ENCODE data around the gene ASRGL1.
A peak's percentile ranks its signal among the peaks of the same experiment; 100 is the strongest.

DNA sequence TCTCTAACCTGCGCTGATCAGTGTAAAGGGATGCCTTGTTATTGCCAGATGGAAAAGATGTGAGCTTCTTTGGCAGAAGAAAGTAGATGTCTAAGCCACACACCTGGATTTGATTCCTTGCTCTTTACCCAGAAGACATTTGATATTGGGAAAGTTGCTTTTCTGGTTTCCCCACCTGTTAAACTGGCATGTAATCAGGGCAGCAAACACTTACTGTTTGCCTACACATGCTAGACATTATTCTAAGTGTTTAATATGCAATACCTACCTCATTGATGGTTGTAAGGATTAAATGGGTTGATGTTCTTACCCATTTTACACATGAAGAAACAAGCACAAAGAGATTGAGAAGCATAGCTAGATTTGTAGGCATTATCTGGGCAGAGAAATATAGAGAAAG is 16.6 kb downstream of the ASRGL1 start:
- TF ChIP-seq CTCF (IDR thresholded peaks at IDR 0.05) = no peak
- no peak for TF ChIP-seq POLR2A (IDR thresholded peaks at IDR 0.05)
- TF ChIP-seq POLR2AphosphoS5 (IDR thresholded peaks at IDR 0.05) = peak in 2 of 3 donors; percentile 11 to 53
- no peak for TF ChIP-seq EP300 (IDR thresholded peaks at IDR 0.05)
